Vein endothelial cell (primary cell): ENCODE measurements around the gene MISFA. TPM values are rescaled to one million over a fixed set of nuclear protein-coding genes. Genes with fewer than 3 reads are reported as not detected.

Experiments used
- total RNA-seq: library from RNA; depleted of rRNA; stranded (reverse); fragments of >200 nt; gene quantifications from 2 replicates; pipeline ENCODE4 v1.2.3, GENCODE V29; 2012

The MISFA gene
- total RNA-seq: 2.9 TPM in 1 of 2 replicates, not detected in the other

GRCh38 chr11:18599739-18600230 lies at the start of gene MISFA:
MISFA (plus strand) TSS chr11:18599789; CDS start chr11:18599929, 140 bp downstream.

GRCh38 chr11:18588297-18589252 lies 11.0 kb upstream of the MISFA start, which contains the start of gene UEVLD:
UEVLD (minus strand) TSS chr11:18588734; CDS start chr11:18588654, 80 bp downstream.

GRCh38 chr11:18634140-18635032 lies 34.8 kb downstream of the MISFA start, which contains the start of gene SPTY2D1:
SPTY2D1 (minus strand) TSS chr11:18634342; CDS start chr11:18634257, 85 bp downstream.

Other genes starting within 250 kb of the MISFA start
- 504 and 559 TPM in 2 replicates for gene LDHA, start 205.2 kb upstream of the MISFA start, total RNA-seq
- not detected in 2 replicates for gene LDHC, start 187.5 kb upstream of the MISFA start, total RNA-seq
- gene LDHAL6A, start 143.9 kb upstream of the MISFA start, total RNA-seq: not detected in 2 replicates
- gene TSG101, start 72.8 kb upstream of the MISFA start, total RNA-seq: 56.8 and 73.5 TPM in 2 replicates
- 23.8 and 25.7 TPM in 2 replicates for gene UEVLD, start 11.1 kb upstream of the MISFA start, total RNA-seq
- 19.9 and 26.0 TPM in 2 replicates for gene SPTY2D1, start 34.6 kb downstream of the MISFA start, total RNA-seq
- gene TMEM86A, start 99.0 kb downstream of the MISFA start, total RNA-seq: 2.5 and 3.3 TPM in 2 replicates
- gene IGSF22, start 126.4 kb downstream of the MISFA start, total RNA-seq: not detected in 2 replicates
- not detected in 2 replicates for gene PTPN5, start 192.0 kb downstream of the MISFA start, total RNA-seq